WERI-Rb-1 (cell line): ENCODE measurements around the gene CENPT.

ENCODE experiments used
- DNase-seq: peaks from one replicate; pipeline ENCODE4 v3.0.0-alpha.2; 2020
- H3K27ac ChIP-seq: fragments of 250-450 bp; sonication (Bioruptor Pico); 2 replicates; pipeline ENCODE4 v1.5.1; 2020; ENCODE audit warnings: mild to moderate bottlenecking, moderate library complexity
- H3K27me3 ChIP-seq: fragments of 250-450 bp; sonication (Bioruptor Pico); 2 replicates; pipeline ENCODE4 v1.5.1; 2021; ENCODE audit warnings: mild to moderate bottlenecking, low read depth, moderate library complexity; ENCODE audit not compliant: insufficient read depth, severe bottlenecking
- H3K36me3 ChIP-seq: fragments of 250-450 bp; sonication (Bioruptor Pico); 2 replicates; pipeline ENCODE4 v1.5.1; 2020; ENCODE audit warnings: mild to moderate bottlenecking, moderate library complexity
- H3K4me3 ChIP-seq: 2 replicates; pipeline ENCODE4 v1.5.1; 2011; ENCODE audit warnings: low read depth, mild to moderate bottlenecking, control low read depth, low read length
- H3K9me3 ChIP-seq: fragments of 250-450 bp; sonication (Bioruptor Pico); 2 replicates; pipeline ENCODE4 v1.5.1; 2021; ENCODE audit warnings: mild to moderate bottlenecking, moderate library complexity; ENCODE audit not compliant: severe bottlenecking
- TF ChIP-seq, protein P1 (sequence below): IDR thresholded peaks from 2 replicates; pipeline ENCODE4 v1.5.1; 2011; ENCODE audit warnings: low read depth, mild to moderate bottlenecking, control low read depth, inconsistent platforms, low read length

Gene CENPT

DNA sequence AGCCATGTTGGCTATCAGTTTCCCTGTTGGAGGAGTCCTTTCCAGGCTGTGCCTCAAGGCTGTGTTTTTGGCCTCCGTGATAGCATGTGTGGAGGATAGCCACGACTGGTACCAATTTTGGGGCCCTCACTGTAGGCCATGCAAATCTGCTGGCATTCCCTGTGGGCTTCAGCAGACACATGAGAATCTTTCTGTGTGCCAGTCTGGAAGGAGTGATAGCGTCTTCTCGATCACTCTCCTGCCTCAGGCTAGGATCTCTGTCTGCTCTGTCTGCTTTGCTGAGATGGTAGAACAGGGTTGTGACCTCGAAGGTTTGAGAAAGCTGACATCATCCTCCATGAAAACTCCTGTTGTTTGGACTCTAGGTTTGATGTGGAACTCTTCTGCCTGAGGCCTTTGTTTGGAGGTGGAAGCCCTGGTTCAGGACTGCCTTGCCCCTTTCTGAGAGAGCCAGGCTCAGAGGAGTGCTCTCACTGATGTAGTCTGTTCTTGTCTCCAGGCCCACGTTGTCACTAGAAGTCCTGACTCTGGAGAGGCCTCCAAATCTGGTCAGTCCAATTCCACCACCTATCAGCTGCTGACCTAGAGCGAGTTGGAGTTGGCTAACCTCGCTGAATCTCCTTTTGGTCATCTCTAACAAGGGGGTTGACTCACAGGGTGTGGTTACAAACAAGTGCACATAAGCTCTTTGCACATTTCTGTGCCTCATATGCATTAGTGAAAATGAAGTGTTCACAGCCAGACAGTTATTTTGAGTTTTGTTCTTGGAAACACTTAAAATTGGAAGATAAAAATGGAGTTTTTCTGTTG lies 13.3 kb upstream of the CENPT start:
- DNase-seq = no peak
- TF ChIP-seq, protein P1, sequence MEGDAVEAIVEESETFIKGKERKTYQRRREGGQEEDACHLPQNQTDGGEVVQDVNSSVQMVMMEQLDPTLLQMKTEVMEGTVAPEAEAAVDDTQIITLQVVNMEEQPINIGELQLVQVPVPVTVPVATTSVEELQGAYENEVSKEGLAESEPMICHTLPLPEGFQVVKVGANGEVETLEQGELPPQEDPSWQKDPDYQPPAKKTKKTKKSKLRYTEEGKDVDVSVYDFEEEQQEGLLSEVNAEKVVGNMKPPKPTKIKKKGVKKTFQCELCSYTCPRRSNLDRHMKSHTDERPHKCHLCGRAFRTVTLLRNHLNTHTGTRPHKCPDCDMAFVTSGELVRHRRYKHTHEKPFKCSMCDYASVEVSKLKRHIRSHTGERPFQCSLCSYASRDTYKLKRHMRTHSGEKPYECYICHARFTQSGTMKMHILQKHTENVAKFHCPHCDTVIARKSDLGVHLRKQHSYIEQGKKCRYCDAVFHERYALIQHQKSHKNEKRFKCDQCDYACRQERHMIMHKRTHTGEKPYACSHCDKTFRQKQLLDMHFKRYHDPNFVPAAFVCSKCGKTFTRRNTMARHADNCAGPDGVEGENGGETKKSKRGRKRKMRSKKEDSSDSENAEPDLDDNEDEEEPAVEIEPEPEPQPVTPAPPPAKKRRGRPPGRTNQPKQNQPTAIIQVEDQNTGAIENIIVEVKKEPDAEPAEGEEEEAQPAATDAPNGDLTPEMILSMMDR = no peak
- Histone ChIP-seq H3K27me3 (no peaks in the 10 kb centered on the region), H3K9me3 (no peaks in the 10 kb centered on the region), H3K36me3 (peaks cover 47% of the 10 kb centered on the region), H3K4me3 (no peak overlapping the region), H3K27ac (no peak overlapping the region)

- H3K4me3 ChIP-seq = no peak overlapping the region
- H3K27me3 ChIP-seq = no peaks in the 10 kb centered on the region
- H3K36me3 ChIP-seq = peaks cover 45% of the 10 kb centered on the region
- H3K27ac ChIP-seq = no peak overlapping the region
- TF ChIP-seq, protein P1 = no peak
- DNase-seq = no peak
- no peaks in the 10 kb centered on the region for H3K9me3 ChIP-seq
Observed at GRCh38 chr16:67858500-67858899, 11.0 kb upstream of the CENPT start.

GRCh38 chr16:67857547-67858233 lies 10.2 kb upstream of the CENPT start:
- Histone ChIP-seq H3K36me3 (peaks cover 53% of the 10 kb centered on the region), H3K4me3 (no peak overlapping the region), H3K9me3 (no peaks in the 10 kb centered on the region), H3K27me3 (no peaks in the 10 kb centered on the region), H3K27ac (no peak overlapping the region)
- no peak for DNase-seq
- TF ChIP-seq, protein P1 = no peak

DNA sequence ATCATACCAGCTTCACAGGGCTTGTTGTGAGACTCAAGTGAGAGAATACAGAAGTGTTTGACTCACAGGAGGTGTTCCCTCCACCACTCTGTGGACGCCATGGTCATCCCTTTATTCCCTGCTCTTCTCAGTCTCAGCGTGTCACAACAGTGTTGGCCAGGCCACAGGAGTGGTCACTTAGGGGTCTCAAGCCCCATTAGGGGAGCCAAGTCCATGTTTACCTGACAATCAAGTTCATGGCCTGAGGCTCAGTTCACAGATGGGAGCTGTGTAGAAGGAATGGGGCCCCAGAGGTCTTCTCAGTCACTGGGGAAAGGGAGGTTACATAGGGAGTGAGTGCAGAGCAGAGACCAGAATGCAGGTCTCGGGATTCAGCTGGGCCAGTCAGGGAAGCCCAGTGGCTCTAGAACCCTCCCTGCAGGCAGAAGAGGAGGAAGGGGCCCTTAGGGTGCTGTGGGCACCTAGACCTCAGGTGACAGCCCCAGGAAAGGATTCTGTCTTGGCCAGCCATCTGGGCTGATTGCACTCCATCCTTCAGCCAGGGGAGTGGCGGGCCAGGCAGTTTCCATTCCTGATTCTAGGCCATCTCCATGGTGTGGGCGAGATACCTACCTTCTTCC lies 9.5 kb upstream of the CENPT start:
- DNase-seq = no peak
- TF ChIP-seq, protein P1 = no peak
- Histone ChIP-seq H3K36me3 (peaks cover 57% of the 10 kb centered on the region), H3K27ac (no peak overlapping the region), H3K27me3 (no peaks in the 10 kb centered on the region), H3K9me3 (no peaks in the 10 kb centered on the region), H3K4me3 (no peak overlapping the region)

DNA sequence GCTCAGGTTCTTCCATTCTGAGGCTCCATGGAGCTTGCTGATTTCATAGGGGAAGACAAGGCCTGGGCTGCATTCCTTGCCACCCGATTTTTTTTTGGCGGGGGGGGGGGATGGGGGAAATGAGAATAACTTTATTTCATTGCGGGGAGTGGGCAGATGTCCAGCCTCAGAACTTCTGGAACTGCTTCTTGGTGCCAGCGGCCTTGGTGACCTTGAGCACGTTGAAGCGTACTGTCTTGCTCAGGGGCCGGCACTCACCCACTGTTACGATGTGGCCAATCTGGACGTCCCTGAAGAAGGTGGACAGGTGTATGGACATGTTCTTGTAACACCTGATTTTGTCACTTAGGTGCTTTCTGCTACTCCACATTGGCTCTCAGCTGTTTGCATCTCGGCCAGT lies 8.3 kb upstream of the CENPT start:
- no peaks in the 10 kb centered on the region for H3K27me3 ChIP-seq
- peaks cover 61% of the 10 kb centered on the region for H3K36me3 ChIP-seq
- H3K27ac ChIP-seq = no peak overlapping the region
- H3K9me3 ChIP-seq = no peaks in the 10 kb centered on the region
- H3K4me3 ChIP-seq = no peak overlapping the region
- DNase-seq = no peak
- TF ChIP-seq, protein P1 = no peak
